ENCODE results near the gene TASOR2. TPM values are rescaled to one million over a fixed set of nuclear protein-coding genes. Genes with fewer than 3 reads are reported as not detected.

The TASOR2 gene
- total RNA-seq, 1 donor from 2014 or later, result 59.6 TPM

DNA sequence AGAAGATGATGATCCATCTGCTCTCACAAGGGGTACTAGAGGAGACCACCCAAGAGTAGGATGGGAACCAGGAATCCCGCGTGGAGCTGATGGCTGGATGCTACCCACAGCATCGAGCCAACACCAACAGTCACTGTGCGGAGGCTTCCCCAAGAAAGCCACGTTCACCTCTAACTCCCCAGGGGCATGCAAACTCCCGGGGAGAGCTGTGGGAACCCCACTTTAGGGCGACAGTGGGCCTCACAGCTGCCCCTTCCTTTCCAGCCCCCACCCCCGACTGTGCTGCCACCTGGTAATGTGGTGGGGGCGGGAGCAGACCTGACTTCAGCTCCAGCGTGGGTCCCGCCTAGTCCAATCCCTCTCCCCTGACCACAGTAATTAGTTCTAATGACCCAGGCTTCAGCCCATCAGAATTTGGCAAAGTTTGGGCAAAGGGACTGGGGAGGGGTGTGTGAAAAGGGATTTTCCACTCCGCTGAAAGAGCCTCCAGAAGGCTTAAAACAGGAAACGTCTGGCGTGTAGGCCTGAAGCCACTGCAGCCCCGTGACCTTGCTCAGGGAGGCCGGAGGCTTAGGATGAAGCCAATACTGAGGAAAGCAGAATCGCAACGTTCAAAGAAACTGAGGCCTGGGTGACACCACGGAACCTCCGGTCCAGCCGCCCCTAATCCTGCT, 38.6 kb upstream of the TASOR2 start:
- H3K27ac Mint-ChIP-seq (ENCODE audit: unreplicated experiment), result no peak overlapping the region
- peaks cover 36% of the 10 kb centered on the region for H3K36me3 Mint-ChIP-seq (ENCODE audit: unreplicated experiment)
- TF ChIP-seq, protein P1, sequence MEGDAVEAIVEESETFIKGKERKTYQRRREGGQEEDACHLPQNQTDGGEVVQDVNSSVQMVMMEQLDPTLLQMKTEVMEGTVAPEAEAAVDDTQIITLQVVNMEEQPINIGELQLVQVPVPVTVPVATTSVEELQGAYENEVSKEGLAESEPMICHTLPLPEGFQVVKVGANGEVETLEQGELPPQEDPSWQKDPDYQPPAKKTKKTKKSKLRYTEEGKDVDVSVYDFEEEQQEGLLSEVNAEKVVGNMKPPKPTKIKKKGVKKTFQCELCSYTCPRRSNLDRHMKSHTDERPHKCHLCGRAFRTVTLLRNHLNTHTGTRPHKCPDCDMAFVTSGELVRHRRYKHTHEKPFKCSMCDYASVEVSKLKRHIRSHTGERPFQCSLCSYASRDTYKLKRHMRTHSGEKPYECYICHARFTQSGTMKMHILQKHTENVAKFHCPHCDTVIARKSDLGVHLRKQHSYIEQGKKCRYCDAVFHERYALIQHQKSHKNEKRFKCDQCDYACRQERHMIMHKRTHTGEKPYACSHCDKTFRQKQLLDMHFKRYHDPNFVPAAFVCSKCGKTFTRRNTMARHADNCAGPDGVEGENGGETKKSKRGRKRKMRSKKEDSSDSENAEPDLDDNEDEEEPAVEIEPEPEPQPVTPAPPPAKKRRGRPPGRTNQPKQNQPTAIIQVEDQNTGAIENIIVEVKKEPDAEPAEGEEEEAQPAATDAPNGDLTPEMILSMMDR (IDR thresholded peaks at IDR 0.05), result no peak
- no peak for DNase-seq (ENCODE audit: extremely low spot score, unreplicated experiment)
- H3K4me1 Mint-ChIP-seq (ENCODE audit: unreplicated experiment), result peaks cover 4% of the 10 kb centered on the region
- no peak overlapping the region for H3K4me3 Mint-ChIP-seq (ENCODE audit: unreplicated experiment)
- no peaks in the 10 kb centered on the region for H3K27me3 Mint-ChIP-seq (ENCODE audit: unreplicated experiment)
- H3K9me3 Mint-ChIP-seq (ENCODE audit: unreplicated experiment), result no peaks in the 10 kb centered on the region

DNA sequence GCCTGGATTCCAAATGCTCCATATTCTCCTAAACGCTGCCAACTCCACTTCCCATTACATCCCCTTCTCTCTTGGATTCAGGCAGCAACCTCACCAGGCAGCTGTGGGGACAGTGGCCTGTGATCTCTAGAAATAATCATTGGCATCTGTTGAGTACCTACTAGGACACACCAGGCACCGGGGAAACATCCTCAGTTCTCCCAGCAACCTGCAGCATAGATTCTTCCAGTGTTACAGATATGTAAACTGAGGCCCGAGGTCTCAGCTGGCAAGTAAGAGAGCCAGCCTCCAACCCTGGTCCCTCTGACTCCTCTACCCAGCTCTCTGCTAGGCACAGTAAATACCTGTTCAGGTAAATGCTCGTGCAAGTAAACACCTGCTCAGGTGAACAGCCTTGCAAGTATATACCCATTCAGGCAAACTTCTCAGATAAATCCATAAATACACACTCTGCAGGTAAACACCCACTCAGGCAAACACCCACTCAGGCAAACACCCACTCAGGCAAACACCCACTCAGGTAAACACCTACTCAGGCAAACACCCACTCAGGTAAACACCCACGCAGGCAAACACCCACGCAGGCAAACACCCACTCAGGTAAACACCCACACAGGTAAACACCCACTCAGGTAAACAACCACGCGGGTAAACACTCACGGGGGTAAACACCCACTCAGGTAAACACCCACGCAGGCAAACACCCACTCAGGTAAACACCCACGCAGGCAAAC, 37.0 kb upstream of the TASOR2 start:
- no peak overlapping the region for H3K27ac Mint-ChIP-seq (ENCODE audit: unreplicated experiment)
- H3K4me1 Mint-ChIP-seq (ENCODE audit: unreplicated experiment), result peaks cover 4% of the 10 kb centered on the region
- H3K4me3 Mint-ChIP-seq (ENCODE audit: unreplicated experiment), result no peak overlapping the region
- peaks cover 30% of the 10 kb centered on the region for H3K36me3 Mint-ChIP-seq (ENCODE audit: unreplicated experiment)
- TF ChIP-seq, protein P1 (IDR thresholded peaks at IDR 0.05), result no peak
- DNase-seq (ENCODE audit: extremely low spot score, unreplicated experiment), result no peak
- no peaks in the 10 kb centered on the region for H3K27me3 Mint-ChIP-seq (ENCODE audit: unreplicated experiment)
- H3K9me3 Mint-ChIP-seq (ENCODE audit: unreplicated experiment), result no peaks in the 10 kb centered on the region

DNA sequence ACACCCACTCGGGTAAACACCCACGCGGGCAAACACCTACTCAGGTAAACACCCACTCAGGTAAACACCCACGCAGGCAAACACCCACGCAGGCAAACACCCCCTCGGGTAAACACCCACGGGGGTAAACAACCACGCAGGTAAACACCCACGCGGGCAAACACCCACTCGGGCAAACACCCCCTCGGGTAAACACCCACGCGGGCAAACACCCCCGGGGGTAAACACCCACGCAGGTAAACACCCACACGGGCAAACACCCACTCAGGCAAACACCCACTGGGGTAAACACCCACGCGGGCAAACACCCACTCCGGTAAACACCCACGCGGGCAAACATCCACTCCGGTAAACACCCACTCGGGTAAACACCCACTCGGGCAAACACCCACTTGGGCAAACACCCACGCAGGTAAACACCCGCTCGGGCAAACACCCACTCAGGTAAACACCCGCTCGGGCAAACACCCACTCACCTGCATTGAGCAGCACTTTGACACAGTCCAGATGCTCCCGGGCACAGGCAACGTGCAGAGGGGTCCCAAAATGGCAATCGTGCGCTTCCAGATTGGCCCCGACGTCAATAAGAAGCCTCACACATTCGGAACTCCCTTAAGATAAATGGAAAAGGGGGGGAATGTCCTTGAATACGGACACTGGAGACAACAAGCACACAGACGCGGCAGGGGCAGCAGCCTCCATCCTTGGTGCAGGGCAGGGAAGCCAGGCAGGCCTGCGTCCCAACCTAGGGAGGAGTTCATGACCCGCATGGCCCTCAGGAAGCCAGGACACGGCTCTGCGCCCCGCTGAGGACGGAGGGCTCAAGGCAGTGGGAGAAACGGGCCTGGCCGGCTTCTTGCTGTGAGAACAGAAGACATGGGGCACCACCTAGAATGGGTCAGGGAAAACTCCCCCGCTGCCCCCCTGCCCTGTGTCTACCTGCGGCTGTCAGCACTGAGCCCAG, 35.9 kb upstream of the TASOR2 start:
- Mint-ChIP-seq H3K27me3 (ENCODE audit: unreplicated experiment) (no peaks in the 10 kb centered on the region), H3K36me3 (ENCODE audit: unreplicated experiment) (peaks cover 23% of the 10 kb centered on the region), H3K9me3 (ENCODE audit: unreplicated experiment) (no peaks in the 10 kb centered on the region), H3K27ac (ENCODE audit: unreplicated experiment) (no peak overlapping the region), H3K4me1 (ENCODE audit: unreplicated experiment) (no peaks in the 10 kb centered on the region), H3K4me3 (ENCODE audit: unreplicated experiment) (no peak overlapping the region)
- TF ChIP-seq, protein P1 (IDR thresholded peaks at IDR 0.05), result no peak
- DNase-seq (ENCODE audit: extremely low spot score, unreplicated experiment), result no peak

DNA sequence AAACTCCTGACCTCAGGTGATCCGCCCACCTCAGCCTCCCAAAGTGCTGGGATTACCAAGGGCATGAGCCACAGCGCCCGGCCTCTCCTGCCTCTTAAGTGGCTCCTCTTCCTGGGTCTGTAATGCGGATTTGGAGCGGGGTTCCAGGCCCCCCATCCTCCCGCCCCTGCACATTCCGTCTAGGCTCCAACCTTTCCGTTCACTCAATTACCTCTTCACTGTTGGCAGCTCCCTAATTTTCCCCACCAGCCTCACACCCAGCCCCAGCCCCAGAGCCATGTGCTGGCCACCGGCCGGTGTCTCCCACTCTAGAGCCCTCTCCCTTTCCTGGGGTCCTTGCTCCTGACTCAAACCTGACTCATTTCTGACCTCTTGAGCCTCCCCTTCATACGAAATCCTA, 34.9 kb upstream of the TASOR2 start:
- Mint-ChIP-seq H3K9me3 (ENCODE audit: unreplicated experiment) (no peaks in the 10 kb centered on the region), H3K36me3 (ENCODE audit: unreplicated experiment) (peaks cover 18% of the 10 kb centered on the region), H3K27me3 (ENCODE audit: unreplicated experiment) (no peaks in the 10 kb centered on the region), H3K4me1 (ENCODE audit: unreplicated experiment) (no peaks in the 10 kb centered on the region), H3K4me3 (ENCODE audit: unreplicated experiment) (no peak overlapping the region), H3K27ac (ENCODE audit: unreplicated experiment) (no peak overlapping the region)
- DNase-seq (ENCODE audit: extremely low spot score, unreplicated experiment), result no peak
- TF ChIP-seq, protein P1 (IDR thresholded peaks at IDR 0.05), result no peak

All from osteocyte (in vitro differentiated cells).